Left hindlimb (tissue), 1 donor: ENCODE data around the gene APBA1.
"Not testable (repeated sequence)": the region's sequence is repeated elsewhere in the genome, so short reads cannot be mapped to it uniquely, and the experiment has no call there.

Experiments used
- DNase-seq: peaks from one replicate; pipeline ENCODE4 v3.0.0-alpha.2; 2018

The APBA1 gene

GRCh38 chr9:69470186-69470977 lies 201.8 kb downstream of the APBA1 start:
- DNase-seq = no peak

DNA sequence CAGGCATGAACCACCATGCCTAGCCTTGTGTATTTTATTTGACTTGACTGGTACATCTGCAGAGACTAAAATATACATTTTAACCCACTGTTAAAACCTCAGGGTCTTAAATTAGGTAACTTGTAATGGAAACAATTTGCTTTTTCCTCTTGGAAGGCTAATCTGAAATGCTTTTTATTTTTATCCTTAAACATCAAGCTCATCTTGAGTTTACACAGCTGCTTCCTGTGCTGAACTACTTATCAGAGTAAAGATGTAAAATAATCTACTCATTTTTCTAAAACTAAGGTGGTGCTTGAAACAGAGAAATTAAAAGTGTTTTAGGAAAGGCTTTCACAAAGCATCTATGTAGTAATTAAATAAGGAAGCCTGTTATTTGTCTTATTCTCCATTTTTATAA lies 203.0 kb downstream of the APBA1 start:
- DNase-seq = no peak

DNA sequence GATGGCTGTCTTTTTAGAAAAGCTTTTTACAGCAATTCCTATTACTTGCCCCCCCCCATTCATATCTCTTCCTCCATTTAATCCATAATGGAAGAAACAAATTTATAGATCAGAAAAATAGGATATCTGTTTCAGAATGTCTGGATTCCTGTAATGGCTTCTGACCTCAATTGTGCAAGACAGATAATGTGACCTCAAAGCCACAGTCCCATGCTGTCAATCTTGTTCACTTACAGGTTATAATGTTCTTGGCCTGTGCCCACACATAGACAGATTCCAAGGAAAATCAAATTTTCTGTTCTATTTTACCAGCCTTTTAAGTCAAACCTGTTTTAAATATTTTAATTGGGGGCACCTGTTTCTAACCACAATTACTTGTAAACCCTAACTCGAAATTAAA lies 203.8 kb downstream of the APBA1 start:
- no peak for DNase-seq

DNA sequence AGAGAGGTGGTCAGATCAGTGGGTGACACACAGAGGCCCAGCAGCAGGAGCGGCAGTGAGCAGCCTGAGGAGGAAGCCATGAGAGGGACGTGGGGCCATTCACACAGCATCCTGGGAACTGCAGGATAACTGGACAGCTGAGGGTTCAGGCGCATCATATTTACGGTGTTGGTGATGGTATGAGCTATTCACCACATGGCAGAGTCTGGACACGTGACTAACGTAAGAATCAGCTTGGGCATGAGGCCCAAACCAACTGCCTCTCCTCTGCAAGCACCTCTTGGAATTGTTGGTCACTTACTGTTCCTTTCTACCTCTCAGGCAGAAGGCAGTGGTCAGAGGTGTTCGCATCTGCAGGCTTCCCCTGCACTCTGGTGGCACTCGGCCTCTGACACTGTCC lies 206.0 kb downstream of the APBA1 start:
- DNase-seq = no peak

- DNase-seq = no peak
Observed at GRCh38 chr9:69465473-69465872, 206.7 kb downstream of the APBA1 start.

GRCh38 chr9:69463497-69464068 lies 208.6 kb downstream of the APBA1 start:
- DNase-seq = no peak

GRCh38 chr9:69462394-69462793 lies 209.8 kb downstream of the APBA1 start:
- no peak for DNase-seq

GRCh38 chr9:69461103-69461887 lies 210.9 kb downstream of the APBA1 start:
- no peak for DNase-seq

DNA sequence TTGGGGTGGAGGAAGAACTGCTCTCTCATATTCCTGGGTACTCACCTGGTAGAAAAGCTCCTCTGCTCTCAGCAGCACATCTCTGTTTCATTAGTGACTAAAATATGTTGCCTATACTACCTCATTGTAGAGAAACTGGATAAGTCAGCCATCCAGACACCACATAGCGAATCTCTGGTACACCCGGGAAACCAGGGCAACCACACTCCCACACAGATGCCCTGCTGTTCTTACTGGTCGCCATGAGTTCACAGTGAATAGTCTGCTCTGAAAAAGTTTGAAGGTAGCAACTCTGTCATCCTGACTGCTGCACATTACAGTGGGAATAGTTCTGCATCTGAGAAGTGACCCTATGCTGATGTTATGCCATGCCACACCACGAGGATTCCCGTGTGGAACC lies 212.2 kb downstream of the APBA1 start:
- DNase-seq = no peak

DNA sequence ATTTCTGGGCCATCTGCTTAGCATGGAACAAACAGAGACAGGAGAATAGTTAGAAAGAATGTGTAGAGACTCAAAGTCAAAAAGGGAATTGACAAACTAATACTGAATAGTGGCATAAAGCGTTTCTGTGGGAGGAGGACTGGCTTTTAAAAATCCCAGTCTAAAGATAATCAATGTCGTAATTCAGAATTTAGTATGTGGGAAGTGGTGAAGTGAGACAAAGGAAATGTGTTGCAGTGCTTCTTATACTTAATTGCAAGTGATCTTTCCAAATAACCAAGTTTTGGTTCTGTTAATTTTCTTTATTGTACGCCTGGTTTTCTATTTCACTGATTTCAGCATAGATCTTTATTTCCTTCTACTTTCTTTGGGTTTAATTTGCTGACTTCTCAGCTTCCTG lies 214.0 kb downstream of the APBA1 start:
- no peak for DNase-seq

- DNase-seq = no peak
Observed at GRCh38 chr9:69456201-69456600, 216.0 kb downstream of the APBA1 start.

DNA sequence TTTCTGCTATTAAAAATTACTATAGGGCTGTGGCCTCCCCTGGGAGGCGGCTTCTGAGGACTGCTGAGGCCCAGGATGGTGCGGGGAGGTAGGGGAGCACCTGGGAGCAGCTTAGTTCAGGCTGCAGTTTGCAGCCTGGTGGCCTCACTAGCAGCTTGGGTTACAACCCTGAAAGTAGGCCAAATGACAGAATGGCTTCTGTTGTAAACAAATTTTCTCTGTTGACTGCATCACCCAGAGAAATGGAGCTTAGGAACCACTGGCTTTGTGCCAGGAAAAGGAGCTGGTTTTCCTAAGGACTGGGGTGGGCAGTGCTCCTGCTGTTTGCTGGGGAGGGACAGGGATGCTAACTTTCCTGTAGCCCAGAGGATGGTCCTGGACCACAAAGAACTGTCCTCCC lies 216.9 kb downstream of the APBA1 start:
- DNase-seq = no peak

DNA sequence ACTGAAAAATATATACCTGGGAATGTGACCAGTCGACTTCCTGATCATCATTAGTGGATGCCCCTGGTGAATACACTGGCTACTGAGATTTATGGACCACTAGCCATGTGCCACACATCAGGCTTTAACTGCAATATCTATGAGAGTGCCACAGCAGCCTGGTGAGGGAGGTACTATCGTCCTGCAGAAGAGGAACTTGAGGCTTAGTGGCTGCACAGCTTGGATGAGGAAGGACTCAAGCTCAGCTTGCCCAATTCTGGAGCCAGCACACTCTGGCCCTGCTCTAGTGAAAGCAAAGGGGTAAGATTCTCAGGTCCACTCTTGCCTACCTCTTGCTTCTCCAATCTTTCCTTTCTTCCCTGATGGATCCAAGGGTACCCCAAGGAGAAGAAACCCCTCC lies 217.8 kb downstream of the APBA1 start:
- DNase-seq = no peak

DNA sequence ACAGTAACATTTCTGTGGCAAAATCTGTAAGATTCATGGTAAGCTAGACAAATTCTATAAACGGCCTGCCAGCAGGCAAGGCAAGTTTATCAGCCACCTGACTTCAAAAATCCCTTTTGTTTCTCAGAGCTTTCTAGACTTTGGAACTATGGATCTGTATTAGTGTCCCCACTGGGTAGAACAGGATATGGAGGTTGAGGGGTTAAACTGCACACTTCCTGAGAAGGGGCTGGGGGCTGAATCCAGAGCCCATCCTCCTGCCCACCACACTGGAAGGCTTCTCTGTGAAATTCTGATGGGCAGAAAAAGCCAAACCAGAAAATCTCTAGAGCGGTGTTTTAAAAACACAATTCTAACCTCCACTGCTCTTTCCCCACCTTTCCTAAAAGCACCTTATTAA lies 218.4 kb downstream of the APBA1 start:
- no peak for DNase-seq

GRCh38 chr9:69452110-69452782 lies 219.9 kb downstream of the APBA1 start:
- DNase-seq = no peak

- DNase-seq = no peak
Observed at GRCh38 chr9:69446496-69446895, 225.7 kb downstream of the APBA1 start.

DNA sequence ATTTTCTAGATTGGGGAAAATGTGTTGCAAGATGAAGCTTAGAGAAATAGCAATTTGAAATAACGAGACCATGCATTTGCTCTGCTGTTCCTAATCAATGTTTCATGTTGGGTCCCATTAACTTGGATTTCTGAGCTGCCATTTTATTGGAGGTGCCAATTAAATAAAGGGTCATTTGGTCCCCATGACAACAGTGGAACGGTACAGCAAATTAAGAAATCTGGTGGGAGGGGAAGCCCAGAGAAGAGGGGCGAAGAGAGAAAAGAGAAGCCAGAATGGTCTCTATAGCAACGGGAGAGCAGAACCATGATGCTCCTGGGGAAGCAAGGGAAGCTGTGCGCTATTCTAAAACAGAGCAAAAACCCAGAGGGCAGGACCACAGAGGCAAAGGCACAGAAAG lies 226.9 kb downstream of the APBA1 start:
- no peak for DNase-seq

DNA sequence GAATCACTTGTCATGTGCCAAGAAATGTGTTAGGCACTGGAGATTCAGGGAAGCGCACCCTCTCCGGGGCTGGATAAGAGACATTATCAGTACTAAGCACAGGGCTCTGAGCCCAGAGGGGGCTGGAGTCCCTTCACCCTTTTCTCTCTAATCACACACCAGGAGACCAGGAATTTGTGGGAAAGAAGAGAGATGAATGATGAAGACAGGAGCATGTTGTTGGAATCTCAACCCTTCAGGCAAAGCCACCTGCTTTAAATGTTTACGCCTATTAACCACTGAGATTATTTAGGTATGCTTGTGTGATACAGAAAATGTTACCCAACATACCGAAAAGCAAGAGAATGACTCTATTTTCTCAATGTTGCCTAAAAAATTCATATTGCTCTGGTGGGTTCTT lies 227.4 kb downstream of the APBA1 start:
- DNase-seq = no peak

DNA sequence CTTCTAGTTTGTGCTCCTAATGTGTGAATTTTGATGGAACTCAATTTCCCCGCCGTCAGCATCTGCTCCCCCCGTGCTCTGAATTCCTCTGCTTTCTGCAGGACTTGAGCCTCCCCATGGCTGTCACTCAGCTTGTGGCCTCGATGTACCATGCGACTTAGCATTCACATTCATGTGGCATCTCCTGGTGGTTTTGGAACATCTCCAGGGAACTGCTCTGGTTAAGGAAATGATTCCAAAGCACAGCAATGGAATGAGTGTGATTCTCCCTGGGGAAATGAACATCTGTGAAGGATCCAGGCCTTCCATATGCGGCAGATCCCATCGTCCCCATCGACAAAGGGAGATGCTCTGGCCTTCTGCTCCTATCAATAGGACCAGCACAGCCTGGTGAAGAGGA lies 228.2 kb downstream of the APBA1 start:
- no peak for DNase-seq

DNA sequence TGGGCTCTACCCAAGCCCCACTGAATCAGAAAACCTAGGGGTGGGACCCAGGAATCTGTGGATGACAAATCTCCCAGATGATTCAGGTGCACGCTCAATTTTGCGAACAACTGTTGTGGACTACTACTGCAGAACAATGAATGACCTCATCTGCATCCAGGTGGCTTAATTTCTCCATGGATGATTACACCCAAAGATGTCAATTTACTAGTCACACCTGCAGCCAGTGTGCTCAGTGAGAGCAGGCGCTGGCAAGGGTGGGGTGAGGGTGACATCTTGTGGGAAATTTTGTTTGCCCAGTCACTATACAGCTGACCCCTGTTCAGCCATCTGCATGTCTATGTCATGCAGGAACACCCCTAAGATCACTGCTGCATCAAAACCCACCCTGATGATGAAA lies 229.0 kb downstream of the APBA1 start:
- no peak for DNase-seq

- no peak for DNase-seq
Observed at GRCh38 chr9:69442486-69442885, 229.7 kb downstream of the APBA1 start.

GRCh38 chr9:69440254-69440955 lies 231.8 kb downstream of the APBA1 start:
- DNase-seq = not testable (repeated sequence)

DNA sequence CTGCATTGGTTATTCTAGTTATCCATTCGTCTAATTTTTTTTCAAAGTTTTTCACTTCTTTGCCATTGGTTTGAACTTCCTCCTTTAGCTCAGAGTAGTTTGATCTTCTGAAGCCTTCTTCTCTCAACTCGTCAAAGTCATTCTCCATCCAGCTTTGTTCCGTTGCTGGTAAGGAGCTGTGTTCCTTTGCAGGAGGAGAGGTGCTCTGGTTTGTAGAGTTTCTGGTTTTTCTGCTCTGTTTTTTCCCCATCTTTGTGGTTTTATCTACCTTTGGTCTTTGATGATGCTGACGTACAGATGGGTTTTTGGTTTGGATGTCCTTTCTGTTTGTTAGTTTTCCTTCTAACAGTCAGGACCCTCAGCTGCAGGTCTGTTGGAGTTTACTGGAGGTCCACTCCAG lies 232.5 kb downstream of the APBA1 start:
- DNase-seq = not testable (repeated sequence)
